ENCODE data around the gene OSER1. TPM values are rescaled to one million over a fixed set of nuclear protein-coding genes. Genes with fewer than 3 reads are reported as not detected.

The OSER1 gene
- total RNA-seq, 1 experiment from 2014 or later, result 77.3 TPM

Other genes with a start within 250 kb of the OSER1 start
- gene JPH2, start 23.6 kb downstream of the OSER1 start, total RNA-seq (2014; rRNA removed; shearing (Covaris generic)), result 16.4 and 39.3 TPM in 2 replicates
- 0.42 TPM in 1 of 2 replicates, not detected in the other for gene GDAP1L1, start 36.5 kb upstream of the OSER1 start, total RNA-seq (2014; rRNA removed; shearing (Covaris generic))
- 4.6 and 7.4 TPM in 2 replicates for gene FITM2, start 100.4 kb upstream of the OSER1 start, total RNA-seq (2014; rRNA removed; shearing (Covaris generic))
- not detected in 2 replicates for gene R3HDML, start 126.3 kb upstream of the OSER1 start, total RNA-seq (2014; rRNA removed; shearing (Covaris generic))
- gene HNF4A, start 144.9 kb upstream of the OSER1 start, total RNA-seq (2014; rRNA removed; shearing (Covaris generic)), result not detected in 2 replicates

All from M059J (cell line).